Activated naive CD4-positive, alpha-beta T cell treated with anti-CD3 and anti-CD28 coated beads, Interleukin-2, amount 10 ng/mL, durations not matched to agents 7 days and 5 days (primary cell): Measurements from ENCODE around the gene ANKRD11.
"Not testable (repeated sequence)": the region's sequence is repeated elsewhere in the genome, so short reads cannot be mapped to it uniquely, and the experiment has no call there.

Source experiments
- CTCF ChIA-PET: fragments of 350-600 bp; sonication (Branson Sonifier 250); formaldehyde crosslinking; loops from one replicate; lab custom pipeline; 2021; ENCODE audit warnings: antibody characterized with exemption; lab: Charles Lee
- DNase-seq: peaks from one replicate; pipeline ENCODE4 v3.0.0-alpha.2; 2020
- H3K27ac Mint-ChIP-seq: one replicate; pipeline ENCODE4 v1.8.0; 2021; ENCODE audit warnings: mild to moderate bottlenecking, moderate library complexity, mixed read lengths
- H3K27me3 Mint-ChIP-seq: one replicate; pipeline ENCODE4 v1.8.0; 2021; ENCODE audit warnings: mild to moderate bottlenecking, mixed read lengths
- H3K36me3 Mint-ChIP-seq: one replicate; pipeline ENCODE4 v1.8.0; 2021; ENCODE audit warnings: mixed read lengths
- H3K4me1 Mint-ChIP-seq: one replicate; pipeline ENCODE4 v1.8.0; 2021; ENCODE audit warnings: mixed read lengths
- H3K4me3 Mint-ChIP-seq: one replicate; pipeline ENCODE4 v1.8.0; 2021; ENCODE audit warnings: mild to moderate bottlenecking, moderate library complexity, mixed read lengths
- H3K9me3 Mint-ChIP-seq: one replicate; pipeline ENCODE4 v1.8.0; 2021; ENCODE audit warnings: mixed read lengths

Gene ANKRD11

DNA sequence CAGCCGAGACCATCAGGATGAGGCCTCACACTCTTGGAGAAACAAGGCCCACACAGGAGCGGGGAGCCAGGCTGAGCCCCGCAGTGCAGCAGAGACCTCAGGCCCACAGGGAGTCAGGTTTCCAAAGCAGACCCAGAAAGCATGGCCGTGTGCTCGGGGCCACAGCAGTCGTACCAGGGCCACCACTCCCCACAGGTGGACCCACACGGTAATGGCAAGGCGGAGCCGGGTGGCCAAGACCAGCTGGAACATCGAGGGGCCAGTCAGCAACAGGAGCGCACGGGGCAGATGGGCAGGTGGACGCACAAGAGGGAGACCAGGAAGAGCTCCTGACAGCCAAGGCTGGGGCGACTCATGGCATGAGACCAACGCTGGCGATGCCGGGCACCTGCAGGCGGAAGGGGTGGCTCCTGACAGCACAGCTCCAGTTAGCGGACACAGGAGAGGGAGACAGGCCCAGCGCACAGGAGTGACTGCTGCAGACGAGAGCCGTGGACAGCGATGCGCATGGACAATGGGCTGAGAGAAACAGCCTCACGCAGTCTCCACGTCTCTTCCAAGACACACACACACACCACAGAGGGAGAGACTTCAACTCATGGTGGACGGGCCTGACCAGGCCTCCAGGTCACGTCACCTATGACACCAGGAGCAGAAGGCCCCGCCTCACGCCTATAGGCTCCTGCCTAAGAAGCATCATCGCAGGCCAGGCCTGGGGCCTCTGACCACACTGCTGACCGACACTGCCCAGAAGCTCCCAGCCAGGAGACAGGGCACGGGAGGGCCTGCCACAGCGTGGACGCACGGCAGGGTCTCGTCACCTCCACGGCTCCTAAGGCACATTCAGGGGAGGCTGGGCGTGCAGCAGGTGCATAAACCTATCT is 214.3 kb downstream of the ANKRD11 start:
- no peak overlapping the region for H3K27ac Mint-ChIP-seq
- H3K4me1 Mint-ChIP-seq = no peaks in the 10 kb centered on the region
- no peak for DNase-seq
- CTCF ChIA-PET = no interaction called here
- peaks cover 45% of the 10 kb centered on the region for H3K36me3 Mint-ChIP-seq
- H3K27me3 Mint-ChIP-seq = no peaks in the 10 kb centered on the region
- H3K9me3 Mint-ChIP-seq = no peaks in the 10 kb centered on the region
- no peak overlapping the region for H3K4me3 Mint-ChIP-seq

DNA sequence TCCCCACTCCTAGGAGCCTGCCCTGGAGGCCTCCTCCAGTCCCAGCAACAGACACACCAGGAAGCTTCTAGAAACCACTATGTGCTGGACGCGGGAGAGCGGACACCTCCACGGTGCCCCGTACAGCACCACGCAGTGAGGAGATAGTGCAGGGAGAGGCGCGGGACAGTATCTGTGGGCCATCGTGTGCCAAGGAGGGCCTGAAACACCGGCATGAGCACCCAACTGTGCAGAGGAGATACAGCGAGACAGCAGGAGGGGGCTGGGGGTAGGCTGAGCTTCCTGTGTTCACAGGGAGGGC is 215.1 kb downstream of the ANKRD11 start:
- no peaks in the 10 kb centered on the region for H3K9me3 Mint-ChIP-seq
- CTCF ChIA-PET = no interaction called here
- H3K36me3 Mint-ChIP-seq = peaks cover 44% of the 10 kb centered on the region
- no peaks in the 10 kb centered on the region for H3K4me1 Mint-ChIP-seq
- DNase-seq = no peak
- no peak overlapping the region for H3K27ac Mint-ChIP-seq
- no peak overlapping the region for H3K4me3 Mint-ChIP-seq
- H3K27me3 Mint-ChIP-seq = no peaks in the 10 kb centered on the region

DNA sequence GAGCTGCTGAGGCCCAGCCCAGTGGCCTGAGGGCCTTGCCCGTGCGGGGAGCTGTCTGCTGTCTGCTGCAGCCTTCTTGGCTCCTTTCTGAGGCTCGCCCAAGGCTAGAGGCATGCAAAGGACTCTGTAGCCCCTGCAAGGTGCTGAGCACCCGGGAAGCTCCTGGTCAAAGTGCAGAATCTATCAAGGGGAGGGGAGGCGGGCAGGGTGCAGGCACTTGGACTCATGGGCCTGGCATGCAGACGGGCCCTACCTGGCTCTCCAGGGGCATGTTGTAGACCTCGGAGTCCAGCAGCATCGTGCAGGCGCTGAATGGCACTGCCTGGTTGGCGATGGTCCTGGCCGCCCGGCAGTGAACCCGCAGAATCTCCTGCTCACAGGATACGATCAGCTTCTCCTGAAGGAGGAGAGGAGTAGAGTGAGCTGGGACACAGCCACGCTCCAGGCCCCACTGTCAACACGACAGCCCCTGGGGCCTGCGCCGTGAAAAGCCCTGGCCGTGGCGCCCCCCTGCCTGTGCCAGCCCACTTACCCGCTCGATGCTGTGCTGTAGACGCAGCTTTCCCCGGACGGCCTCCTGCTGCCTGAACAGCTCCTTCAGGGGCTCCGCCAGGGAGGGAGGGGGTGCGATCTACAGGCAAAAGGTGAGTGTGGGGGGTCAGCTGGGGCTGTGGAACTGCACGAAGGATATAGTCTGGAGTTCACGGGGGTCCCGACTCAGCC is 215.6 kb downstream of the ANKRD11 start:
- Mint-ChIP-seq H3K27me3 (no peaks in the 10 kb centered on the region), H3K9me3 (no peaks in the 10 kb centered on the region), H3K36me3 (peaks cover 46% of the 10 kb centered on the region), H3K4me3 (no peak overlapping the region), H3K27ac (peak overlapping the region; percentile 14), H3K4me1 (no peaks in the 10 kb centered on the region)
- DNase-seq = no peak
- CTCF ChIA-PET = interaction anchor here (0.6 kb wide), 1 partner anchor 41 kb away, joined by 3 read pairs; no protein-coding TSS in a partner anchor

DNA sequence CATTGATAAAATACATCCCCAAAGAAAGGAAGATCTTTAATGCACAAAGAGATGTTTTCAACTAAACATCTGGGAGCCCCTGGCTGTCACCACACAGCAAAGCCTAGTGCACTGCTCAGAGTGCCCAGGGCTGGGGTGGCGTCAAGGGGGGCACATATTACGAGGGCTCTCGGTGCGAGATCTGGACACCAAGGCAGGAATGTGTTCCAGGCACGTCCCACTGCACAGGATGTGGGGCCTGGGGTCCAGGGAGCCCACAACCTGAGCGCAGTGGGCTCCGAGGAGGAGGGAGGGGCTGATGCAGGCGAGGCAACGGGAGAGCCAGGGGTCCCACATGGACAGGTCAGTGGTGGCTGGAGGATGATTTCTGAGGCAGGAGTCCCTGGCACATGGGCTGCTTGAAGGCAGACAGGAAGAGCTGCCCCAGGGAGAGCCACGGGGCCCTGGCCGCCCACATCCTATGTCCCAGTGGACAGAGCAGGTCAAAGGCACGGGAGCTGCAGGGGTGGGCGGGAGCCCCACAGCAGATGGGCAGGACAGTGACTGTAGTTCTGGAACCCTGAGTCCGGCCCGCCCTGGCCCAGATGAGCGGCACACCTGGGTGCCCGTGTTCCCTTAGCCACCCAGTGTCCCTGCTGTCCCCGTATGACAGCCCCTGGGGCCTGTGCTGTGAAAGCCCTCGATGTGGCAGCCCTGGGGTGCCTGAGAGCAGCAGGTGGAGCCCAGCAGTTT is 216.5 kb downstream of the ANKRD11 start:
- Mint-ChIP-seq H3K9me3 (no peaks in the 10 kb centered on the region), H3K27ac (peak overlapping the region; percentile 14), H3K36me3 (peaks cover 53% of the 10 kb centered on the region), H3K27me3 (no peaks in the 10 kb centered on the region), H3K4me3 (no peak overlapping the region), H3K4me1 (no peaks in the 10 kb centered on the region)
- no peak for DNase-seq
- CTCF ChIA-PET = interaction anchor here (0.6 to 0.9 kb wide), 2 partner anchors 33 to 42 kb away, joined by 3 read pairs; no protein-coding TSS in a partner anchor

DNA sequence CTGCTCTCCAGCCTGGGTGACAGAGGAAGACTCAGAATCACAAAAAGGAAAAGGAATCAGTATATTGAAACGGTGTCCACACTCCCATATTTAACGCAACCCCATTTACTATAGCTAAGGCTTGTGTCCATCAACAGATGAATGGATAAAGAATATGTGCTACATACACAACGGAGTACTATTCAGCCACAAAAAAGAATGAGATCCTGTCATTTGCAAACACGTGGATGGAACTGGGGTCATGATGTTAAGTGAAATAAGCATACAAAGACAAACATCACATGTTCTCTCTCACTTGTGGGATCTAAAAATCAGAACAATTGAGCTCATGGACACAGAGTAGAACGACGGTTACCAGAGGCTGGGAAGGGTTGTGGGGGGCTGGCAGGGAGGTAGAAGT is 217.7 kb downstream of the ANKRD11 start:
- Mint-ChIP-seq H3K27me3 (no peaks in the 10 kb centered on the region), H3K27ac (no peak overlapping the region), H3K36me3 (peaks cover 52% of the 10 kb centered on the region), H3K4me1 (no peaks in the 10 kb centered on the region), H3K9me3 (no peaks in the 10 kb centered on the region), H3K4me3 (no peak overlapping the region)
- CTCF ChIA-PET = interaction anchor here (0.9 kb wide), 1 partner anchor 32 kb away, joined by 3 read pairs; no protein-coding TSS in a partner anchor
- no peak for DNase-seq

DNA sequence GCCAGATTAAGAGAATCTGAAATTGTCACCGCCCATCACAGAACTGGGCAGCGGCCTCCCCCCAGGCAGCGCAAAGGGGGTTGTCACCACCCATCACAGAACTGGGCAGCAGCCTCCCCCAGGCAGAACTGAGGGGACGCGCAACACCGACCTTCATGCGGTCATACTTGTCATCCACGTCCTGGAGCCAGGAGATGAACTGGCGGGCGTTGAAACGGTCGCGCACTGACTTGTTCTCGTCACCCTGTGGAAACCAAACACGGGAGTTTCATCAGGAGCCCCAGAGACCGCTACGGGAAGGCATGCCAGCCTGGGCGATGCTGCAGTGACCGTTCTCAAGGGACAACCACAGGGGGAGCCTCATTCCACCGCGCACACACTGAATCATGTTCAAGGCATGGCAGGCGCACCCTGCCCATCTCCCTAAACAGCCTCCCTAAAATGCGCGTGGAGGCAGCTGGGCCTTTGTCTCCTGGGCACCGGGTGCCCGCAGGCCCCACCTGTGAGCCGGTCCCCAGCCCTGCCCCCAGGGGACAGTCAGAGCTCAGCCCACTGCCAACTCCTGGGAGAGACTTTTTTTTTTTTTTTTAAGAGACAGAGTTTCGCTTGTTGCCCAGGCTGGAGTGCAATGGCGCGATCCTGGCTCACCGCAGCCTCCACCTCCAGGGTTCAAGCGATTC is 219.6 kb downstream of the ANKRD11 start:
- CTCF ChIA-PET = no interaction called here
- Mint-ChIP-seq H3K36me3 (peaks cover 53% of the 10 kb centered on the region), H3K4me1 (no peaks in the 10 kb centered on the region), H3K27ac (no peak overlapping the region), H3K27me3 (no peaks in the 10 kb centered on the region), H3K4me3 (no peak overlapping the region), H3K9me3 (no peaks in the 10 kb centered on the region)
- DNase-seq = no peak

DNA sequence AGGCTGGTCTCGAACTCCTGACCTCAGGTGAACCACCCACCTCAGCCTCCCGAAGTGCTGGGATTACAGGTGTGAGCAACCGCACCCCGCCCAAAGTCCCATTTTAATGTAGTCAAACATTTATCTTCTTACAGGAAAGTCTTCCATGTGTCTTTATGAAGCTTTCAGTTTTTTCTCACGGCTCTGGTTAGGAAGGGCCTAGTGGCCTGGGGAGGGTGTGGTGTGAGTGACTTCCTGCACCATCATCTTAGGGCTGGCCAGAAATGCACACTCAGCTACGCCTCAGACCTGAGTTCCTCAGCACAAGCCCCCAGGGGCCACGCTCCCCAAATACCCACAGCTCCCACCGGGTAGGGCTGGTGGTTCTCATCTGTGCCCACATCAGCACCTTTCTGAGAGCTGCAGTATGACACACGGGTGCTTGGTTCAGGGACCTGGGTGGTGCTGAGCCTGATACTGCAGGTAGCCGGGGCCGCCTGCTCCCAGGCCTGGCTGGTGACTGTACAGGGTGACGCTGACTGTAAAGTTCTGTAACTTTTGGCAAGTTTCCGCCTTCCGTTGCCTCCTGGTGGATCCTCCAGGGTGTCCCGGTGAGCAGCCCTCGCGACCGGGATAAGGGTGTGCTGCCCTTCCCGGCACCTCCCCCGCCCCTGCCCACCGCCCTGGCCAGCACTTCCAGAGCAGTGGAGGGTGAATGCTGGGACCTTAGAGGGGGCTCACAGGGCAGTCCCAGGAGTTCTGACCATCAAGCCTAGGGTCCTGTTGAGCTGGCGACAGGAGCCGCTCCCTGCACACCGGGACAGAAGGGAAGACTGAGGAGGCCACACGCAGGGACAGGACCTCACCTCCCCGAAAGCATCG is 220.3 kb downstream of the ANKRD11 start:
- no peaks in the 10 kb centered on the region for H3K4me1 Mint-ChIP-seq
- H3K36me3 Mint-ChIP-seq = peaks cover 49% of the 10 kb centered on the region
- no peaks in the 10 kb centered on the region for H3K27me3 Mint-ChIP-seq
- no peaks in the 10 kb centered on the region for H3K9me3 Mint-ChIP-seq
- no peak for DNase-seq
- H3K27ac Mint-ChIP-seq = peak overlapping the region; percentile 24
- no peak overlapping the region for H3K4me3 Mint-ChIP-seq
- CTCF ChIA-PET = no interaction called here

DNA sequence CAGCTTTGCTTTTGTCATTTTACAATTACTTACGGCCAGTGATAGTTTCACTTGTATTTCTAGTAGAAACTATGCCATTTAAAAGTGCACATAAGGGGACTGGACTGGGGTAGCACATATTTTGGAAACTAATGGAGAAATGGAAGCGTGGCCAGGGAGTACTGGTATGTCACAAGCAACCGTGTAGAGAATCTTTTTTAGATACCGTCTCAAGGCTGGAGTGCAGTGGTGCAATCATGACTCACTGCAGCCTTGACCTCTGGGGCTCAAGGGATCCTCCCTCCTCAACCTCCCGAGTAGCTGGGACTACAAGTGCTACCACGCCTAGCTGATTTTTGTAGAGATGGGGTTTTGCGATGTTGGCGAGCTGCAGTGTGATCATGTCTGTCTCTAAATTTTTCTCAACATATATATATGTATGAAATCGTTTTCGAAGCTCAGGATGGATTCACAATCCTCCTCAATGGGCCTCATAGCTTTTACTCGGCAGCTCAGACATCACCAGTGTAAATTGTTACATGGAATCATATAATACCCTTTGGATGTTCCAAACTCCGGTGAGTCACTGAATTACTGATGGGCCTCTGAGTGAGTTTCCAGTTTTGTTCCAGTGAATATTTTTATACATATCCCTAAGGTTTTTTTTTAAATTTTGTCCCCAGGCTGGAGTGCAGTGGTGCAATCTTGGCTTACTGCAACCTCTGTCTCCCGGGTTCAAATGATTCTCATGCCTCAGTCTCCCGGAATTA is 221.2 kb downstream of the ANKRD11 start:
- H3K9me3 Mint-ChIP-seq = no peaks in the 10 kb centered on the region
- H3K36me3 Mint-ChIP-seq = peaks cover 46% of the 10 kb centered on the region
- DNase-seq = no peak
- CTCF ChIA-PET = no interaction called here
- no peaks in the 10 kb centered on the region for H3K4me1 Mint-ChIP-seq
- H3K4me3 Mint-ChIP-seq = no peak overlapping the region
- H3K27ac Mint-ChIP-seq = no peak overlapping the region
- H3K27me3 Mint-ChIP-seq = no peaks in the 10 kb centered on the region

DNA sequence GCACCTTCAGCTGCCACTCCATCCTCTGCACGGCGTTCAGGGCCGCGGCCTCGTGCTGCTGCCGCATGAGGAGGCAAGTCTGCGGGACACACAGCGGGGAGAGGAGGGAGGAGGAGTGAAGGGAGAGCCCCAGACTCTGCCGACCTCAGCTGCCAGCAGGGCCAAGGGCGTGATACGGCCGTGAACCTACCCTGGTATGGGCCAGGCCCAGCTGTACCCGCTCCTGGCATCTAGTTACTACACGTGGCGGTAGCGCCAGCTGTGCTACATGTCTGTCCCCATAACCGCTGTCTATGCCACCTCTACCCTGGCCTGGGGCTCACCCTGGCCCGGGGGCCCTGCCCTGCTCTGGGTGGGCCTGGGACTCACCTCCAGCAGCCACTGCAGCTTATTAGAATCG is 221.8 kb downstream of the ANKRD11 start:
- peaks cover 43% of the 10 kb centered on the region for H3K36me3 Mint-ChIP-seq
- DNase-seq = no peak
- H3K4me1 Mint-ChIP-seq = no peaks in the 10 kb centered on the region
- H3K9me3 Mint-ChIP-seq = no peaks in the 10 kb centered on the region
- CTCF ChIA-PET = no interaction called here
- H3K4me3 Mint-ChIP-seq = no peak overlapping the region
- no peaks in the 10 kb centered on the region for H3K27me3 Mint-ChIP-seq
- no peak overlapping the region for H3K27ac Mint-ChIP-seq

DNA sequence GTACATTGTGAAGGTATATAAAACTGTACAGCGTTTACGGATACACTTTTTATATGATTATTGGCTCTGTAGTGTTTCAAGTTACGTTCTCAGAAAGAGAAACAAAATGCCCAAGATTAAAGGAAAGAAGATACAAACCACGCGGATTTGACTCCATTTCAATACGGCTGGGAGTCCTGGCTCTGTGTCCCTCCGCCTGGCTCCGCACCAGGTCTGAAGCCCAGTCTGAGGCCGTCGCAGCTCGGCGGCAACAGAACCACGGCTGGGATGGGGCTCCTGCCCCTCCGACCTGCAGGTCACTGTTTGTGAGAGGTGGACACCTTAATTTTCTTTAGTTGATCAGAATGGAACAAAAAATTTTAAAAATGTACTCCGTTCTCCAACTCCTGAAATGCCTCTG is 222.6 kb downstream of the ANKRD11 start:
- peaks cover 35% of the 10 kb centered on the region for H3K36me3 Mint-ChIP-seq
- CTCF ChIA-PET = interaction anchor here (2.1 kb wide), 1 partner anchor 20 kb away, joined by 6 read pairs; no protein-coding TSS in a partner anchor

DNA sequence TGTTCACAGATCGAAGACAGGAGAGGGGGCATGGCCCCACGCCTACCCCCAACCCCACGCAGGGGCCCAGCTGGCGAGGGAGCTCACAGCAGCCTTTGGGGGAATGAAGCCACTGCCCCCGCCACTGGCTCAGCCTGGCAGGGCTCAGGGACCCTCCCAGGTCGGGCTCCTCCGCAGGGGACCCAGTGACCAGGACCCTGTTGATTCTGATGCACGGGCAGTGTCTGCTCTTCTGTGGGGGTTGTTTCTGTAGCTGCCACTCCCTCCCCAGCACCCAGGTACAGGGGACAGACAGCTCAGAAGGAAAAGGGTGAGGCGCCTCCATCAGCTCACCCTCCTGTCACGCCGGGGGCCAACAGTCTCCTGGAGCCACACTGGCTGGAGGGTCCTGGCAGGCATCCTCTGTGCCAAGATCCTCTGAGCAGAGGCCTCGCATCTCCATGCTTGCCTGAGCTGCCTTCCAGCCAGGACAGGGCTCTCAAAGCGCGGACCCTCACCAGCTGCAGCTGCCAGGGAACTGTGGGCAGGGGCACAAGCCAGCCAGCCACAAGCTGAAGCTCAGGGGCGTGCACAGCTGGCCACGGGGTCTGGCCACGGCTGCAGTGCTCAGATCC is 223.7 kb downstream of the ANKRD11 start:
- CTCF ChIA-PET = interaction anchor here (2.1 kb wide), 1 partner anchor 22 kb away, joined by 6 read pairs; no protein-coding TSS in a partner anchor
- no peak for DNase-seq
- H3K27ac Mint-ChIP-seq = no peak overlapping the region
- H3K9me3 Mint-ChIP-seq = no peaks in the 10 kb centered on the region
- no peaks in the 10 kb centered on the region for H3K27me3 Mint-ChIP-seq
- peaks cover 24% of the 10 kb centered on the region for H3K36me3 Mint-ChIP-seq
- H3K4me3 Mint-ChIP-seq = no peak overlapping the region
- H3K4me1 Mint-ChIP-seq = peaks cover 3% of the 10 kb centered on the region

More for the DNA sequence above, 222.6 kb downstream of the ANKRD11 start:
- not testable (repeated sequence) for H3K27ac Mint-ChIP-seq, DNase-seq, H3K27me3 Mint-ChIP-seq, H3K4me3 Mint-ChIP-seq, H3K4me1 Mint-ChIP-seq, H3K9me3 Mint-ChIP-seq

DNA sequence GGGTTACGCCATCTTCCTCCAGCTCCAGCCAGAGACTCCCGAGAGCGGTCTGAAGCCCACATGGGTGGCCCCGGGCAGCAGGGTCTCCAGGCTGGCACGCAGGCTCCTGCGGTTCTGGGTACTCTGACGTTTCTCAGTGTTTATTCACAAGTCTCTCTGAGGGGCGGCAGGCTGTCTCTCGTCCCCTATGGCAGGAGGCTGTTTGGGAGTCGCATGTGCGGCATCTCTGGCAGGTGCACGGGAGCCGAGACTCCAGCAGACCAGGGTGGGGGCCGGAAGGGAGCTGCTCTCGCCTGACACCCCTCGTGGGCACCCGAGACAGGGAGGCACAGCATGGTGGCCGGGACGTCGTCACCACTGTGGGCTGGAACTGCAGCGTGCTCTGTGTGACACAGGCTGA is 224.7 kb downstream of the ANKRD11 start:
- Mint-ChIP-seq H3K27me3 (no peaks in the 10 kb centered on the region), H3K4me3 (no peak overlapping the region), H3K36me3 (peaks cover 20% of the 10 kb centered on the region), H3K4me1 (peaks cover 6% of the 10 kb centered on the region), H3K9me3 (no peaks in the 10 kb centered on the region), H3K27ac (no peak overlapping the region)
- no peak for DNase-seq
- CTCF ChIA-PET = interaction anchor here (2.1 kb wide), 1 partner anchor 23 kb away, joined by 6 read pairs; no protein-coding TSS in a partner anchor
